GM19238 (cell line): ENCODE results near the gene RPTOR.
"Not testable (repeated sequence)": the region's sequence is repeated elsewhere in the genome, so short reads cannot be mapped to it uniquely, and the experiment has no call there.

Experiments
- DNase-seq: peaks from one replicate; pipeline ENCODE4 v3.0.0; 2011; ENCODE audit warnings: low spot score; ENCODE audit not compliant: insufficient read length

RPTOR gene

DNA sequence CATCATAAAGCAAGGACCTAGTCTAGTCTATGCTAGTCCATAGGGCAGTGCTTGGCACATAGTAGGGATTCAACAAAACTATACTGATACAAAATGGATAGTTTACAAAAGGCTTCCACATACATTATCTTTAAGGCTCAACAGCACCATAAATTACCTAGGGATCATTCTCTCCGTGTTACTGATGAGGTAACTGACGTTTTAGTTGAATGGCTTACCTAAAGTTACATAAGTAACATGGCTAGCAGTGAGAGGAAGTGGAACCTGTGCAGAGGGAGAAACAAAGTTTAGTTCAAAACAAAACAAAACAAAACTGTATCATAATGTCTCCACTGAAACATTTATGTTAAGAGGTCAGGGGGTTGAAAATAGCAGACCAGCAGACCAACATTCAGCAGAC lies 7.9 kb downstream of the RPTOR start:
- DNase-seq: no peak

DNA sequence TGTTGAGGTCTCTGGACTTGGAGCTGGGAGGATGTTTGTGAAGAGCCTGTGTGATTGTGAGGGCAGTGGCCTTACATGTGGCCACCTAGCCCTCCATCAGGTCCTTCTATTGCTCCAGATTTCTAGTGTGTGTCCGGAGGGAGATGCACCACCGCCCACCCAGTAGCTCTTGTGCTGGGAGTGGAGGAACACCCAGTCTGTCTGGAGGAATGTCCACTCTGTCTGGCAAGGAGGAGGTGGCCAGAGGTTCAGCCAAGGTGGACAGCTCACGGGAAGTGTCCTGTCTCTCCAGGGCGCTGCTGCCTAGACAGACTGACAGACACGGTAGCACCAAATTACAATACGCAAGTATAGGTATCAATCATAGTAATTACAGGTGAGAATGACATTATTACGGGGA lies 10.6 kb downstream of the RPTOR start:
- DNase-seq: no peak

DNA sequence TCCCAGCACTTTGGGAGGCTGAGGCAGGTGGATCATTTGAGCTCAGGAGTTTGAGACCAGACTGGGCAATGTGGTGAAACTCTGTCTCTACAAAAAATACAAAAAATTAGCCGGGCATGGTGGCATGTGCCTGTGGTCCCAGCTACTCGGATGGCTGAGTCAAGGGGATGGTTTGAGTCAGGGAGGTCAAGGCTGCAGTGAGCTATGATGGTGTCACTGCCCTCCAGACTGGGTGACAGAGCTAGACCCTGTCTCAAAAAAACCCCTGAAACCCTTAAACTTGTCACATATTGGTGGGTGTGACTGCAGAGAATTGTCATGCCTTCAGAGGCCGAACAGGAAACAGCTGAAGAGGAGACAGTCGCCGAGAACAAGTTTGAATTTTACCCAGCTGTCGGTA lies 13.4 kb downstream of the RPTOR start:
- DNase-seq: no peak

DNA sequence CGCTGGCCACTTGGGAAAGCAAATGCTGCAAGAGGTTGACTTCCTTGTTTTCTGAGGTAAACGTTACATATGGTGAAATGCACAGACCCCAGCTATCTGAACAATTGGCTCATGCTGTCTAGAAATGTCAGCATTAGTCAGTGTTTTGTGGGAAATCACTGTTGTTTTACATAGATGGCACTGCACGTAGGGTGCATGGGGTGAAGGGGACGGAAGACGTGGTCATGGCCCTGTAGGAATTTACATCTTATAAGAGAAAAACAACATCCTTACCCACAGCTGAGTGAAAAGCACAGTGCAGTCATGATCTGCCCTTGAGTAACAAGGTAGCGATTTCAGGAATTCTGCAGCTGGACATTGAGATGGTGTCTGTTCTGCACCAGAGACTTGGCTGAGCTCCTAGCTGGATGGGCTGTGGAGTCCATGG lies 15.2 kb downstream of the RPTOR start:
- DNase-seq: no peak

DNA sequence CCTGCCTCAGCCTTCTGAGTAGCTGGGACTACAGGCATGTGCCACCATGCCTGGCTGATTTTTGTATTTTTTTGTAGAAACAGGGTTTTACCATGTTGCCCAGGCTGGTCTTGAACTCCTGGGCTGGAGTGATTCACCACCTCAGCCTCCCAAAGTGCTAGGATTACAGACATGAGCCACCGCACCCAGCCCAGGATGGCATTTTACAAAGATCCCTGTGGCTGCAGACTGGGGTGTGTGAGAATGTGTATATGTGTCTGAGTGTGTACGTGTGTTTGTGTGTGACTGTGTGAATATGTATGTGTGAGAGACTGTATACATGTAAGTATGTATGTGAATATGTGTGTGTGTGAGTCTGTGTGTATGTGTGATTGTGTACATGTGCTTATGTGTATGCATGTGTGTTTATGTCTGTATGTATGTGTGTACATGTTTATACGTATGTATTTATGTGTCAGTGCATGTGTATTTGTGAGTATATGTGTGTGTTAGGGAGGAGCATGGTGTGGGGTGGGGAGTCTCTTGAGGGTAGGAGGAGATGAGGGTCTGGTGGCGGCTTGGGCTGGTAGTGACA lies 17.0 kb downstream of the RPTOR start:
- DNase-seq: no peak

DNA sequence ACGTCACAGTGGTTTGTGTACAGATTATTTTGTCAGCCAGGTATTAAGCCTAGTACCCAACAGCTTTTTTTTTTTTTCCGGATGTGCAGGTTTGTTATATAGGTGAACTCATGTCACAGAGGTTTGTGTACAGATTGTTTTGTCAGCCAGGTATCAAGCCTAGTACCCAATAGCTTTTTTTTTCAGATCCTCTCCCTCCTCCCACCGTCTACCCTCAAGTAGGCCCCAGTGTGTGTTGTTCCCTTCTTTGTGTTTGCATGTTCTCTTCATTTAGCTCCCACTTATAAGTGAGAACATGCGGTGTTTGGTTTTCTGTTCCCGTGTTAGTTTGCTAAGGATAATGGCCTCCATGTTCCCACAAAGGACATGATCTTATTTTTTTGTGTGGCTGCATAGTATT lies 19.9 kb downstream of the RPTOR start:
- no peak for DNase-seq

DNA sequence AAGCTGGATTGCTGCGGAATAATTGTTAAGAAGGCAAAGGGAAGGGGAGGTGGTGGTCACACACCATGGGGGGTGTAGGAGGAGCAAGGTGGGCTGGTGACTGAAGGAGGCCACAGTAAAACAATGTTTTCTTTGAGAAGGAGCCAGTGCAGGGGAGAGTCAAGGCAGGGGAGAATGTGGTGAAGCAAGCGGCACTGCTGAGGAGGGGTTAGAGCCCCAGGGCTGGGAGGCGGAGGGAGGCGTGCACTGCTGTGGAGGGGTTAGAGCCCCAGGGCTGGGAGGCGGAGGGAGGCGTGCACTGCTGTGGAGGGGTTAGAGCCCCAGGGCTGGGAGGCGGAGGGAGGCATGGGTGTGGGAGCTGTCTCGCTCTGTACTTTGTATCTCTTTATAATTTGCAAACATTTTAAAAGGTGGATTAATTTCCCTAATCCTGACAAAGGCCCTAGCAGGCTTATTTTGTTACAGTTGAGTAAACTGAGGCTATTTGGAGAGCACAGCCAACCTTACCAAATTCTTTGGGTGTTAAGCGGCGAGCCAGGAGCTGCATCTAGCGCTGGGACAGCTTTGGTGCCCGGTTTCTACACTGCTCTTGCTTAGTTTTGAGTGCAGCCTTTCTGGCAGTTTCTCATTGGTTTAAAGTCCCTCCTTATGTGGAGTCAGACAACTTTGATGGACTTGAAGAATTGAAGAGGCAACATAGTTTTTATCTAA lies 20.9 kb downstream of the RPTOR start:
- no peak for DNase-seq

DNA sequence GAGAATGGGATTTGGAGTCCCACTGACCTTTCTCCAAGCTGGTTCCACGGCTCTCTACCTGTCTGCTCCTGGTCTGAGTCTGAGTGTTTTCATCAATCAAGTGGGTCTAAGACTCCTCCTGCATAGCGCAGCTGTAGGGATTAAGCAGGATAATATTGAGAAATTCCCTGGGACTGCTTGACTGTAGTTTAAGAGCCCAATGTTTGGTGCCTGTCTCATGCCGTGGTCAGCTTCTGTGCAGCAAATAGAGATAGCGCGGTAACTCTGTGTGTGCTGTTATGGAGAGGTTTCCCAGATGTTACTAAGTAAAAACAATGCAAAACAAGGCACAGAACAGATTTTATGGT lies 21.4 kb downstream of the RPTOR start:
- DNase-seq: no peak

DNA sequence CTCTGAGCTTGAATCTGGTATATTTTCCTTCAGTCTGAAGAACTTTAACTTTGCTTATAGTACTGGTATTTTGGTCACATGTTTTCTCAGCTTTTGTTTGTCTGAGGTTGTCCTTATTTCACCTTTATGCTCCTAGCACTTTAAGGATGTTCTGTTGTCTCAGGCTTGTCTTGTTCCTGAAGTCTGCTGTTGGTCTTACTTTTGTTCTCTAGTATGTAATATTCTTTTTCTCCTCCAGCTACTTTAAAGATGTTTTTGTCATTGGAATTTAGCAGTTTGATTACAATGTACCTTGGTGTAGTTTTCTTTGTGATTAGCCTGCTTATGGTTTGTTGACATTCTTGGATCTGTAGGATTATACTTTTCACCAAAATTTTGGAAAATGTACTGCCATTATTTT lies 23.6 kb downstream of the RPTOR start:
- DNase-seq: no peak

DNA sequence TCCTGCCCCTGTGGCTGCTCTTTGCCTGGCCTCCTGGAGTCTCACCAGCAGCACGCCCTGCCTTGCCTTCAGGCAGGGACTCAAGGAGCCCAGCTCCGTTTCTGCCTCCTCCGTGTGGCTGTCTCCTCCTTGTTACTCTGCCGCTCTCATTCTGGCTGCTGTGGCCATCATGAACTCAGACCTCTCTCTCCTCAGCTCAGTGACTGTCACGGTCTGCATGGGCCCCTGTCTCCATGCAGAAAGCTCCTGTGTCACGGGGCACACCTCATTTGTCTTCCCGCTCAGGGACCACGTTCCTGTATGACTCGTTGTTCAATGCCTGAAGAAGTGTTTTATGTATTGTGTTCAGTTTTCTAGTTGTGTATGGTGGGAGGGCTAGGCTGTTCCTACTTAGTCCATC lies 25.3 kb downstream of the RPTOR start:
- no peak for DNase-seq

DNA sequence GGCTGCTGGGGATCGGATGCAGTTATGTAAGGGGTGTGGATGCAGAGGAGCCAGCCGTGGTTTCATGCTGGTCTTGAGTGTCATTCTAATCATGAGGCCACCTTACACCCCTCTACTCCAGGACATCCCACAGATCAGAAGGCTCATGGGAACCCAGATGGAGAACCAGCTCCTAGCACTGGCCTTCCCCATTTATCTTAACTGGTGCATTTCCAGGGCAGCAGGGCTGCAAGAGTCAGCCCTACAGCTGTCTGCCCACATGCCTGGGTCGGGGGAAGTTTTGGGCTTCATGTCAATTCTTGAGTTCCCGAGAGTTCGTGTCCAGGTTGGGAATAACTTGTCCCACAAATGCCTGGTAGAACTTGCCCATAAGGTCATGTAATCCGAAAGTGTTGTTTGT lies 29.1 kb downstream of the RPTOR start:
- DNase-seq: no peak

DNA sequence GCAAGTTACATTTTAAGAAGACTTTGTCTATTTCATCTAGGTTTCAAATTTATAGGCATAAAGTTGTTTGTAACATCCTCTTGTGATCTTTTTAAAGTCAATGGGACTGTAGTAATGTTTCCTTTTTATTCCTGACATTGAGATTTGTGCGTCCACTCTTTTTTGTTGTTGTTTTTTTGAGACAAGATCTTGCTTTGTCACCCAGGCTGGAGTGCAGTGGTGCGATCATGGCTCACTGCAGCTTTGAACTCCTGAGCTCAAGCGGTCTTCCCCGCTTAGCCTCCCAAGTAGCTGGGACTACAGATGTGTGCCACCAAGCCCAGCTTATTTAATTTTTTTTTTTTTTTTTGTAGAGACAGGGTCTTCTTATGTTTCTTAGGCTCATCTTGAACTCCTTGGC lies 29.9 kb downstream of the RPTOR start:
- DNase-seq: no peak

DNA sequence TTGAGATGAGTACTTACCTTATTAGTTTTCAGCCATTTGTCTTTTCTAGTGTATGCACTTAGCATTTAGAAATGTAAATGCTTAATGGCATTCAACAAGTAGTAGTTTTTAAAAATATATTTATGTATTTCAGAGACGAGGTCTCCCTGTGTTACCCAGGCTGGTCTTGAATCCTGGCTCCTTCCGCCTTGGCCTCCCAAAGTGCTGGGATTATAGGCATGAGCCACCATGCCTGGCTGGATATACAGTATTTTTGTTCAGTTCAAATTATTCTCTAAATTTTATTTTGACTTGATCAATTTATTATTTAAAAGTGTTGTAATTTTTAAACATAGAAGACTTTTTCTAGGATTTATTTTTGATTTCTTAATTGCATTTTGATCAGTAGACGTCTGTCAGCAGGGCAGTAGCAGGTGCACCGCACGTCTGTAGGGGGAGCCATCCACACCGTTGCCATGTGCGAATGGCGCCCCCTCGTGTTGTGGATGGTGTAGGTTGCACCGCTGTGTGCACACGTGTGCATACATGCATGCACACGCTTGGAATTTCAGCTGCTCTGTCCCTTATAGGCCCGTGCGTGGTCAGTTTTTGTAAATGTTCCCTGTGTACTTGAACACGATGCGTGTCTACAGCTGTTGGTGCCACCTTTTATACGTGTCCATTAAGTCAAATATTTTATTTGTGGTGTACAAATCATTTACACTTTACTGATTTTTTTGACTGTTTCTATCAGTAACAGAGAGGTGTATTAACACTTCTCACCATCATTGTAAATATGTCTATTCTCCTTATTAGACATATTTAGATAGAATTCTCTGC lies 30.6 kb downstream of the RPTOR start:
- peak; percentile 78 for DNase-seq

DNA sequence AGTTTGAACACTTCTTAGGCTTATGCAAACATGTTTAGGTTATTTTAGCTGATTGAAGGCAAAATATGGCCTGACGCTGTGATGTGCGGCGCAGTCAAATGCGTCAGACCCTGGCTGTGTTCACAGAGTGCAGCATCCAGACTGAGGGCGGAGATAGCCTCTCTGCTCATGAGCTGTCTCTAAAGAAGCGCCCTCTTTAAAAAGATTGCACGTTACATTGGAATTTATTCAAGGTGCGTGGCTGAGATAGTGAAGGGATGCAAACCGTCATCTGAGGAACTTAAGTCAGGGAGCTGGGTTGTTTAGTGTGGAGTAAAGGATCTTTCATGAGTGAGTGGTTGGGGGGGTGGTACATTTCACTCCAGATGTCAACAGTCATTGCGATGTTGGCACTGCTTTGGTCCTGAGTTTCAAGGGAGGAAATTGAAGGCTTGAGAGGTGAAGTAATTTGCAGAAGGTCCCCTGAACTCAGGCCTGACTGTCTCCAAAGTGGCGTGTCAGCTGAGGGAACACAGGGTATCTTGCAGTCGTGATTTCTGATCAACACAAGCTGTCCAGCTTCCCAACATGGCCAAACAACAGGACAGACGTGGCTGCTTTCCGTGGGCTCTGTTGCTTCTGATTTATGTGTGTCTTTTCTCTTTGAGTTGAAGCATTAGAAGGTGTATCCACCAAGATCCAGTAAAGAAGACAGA lies 33.4 kb downstream of the RPTOR start:
- DNase-seq: no peak

DNA sequence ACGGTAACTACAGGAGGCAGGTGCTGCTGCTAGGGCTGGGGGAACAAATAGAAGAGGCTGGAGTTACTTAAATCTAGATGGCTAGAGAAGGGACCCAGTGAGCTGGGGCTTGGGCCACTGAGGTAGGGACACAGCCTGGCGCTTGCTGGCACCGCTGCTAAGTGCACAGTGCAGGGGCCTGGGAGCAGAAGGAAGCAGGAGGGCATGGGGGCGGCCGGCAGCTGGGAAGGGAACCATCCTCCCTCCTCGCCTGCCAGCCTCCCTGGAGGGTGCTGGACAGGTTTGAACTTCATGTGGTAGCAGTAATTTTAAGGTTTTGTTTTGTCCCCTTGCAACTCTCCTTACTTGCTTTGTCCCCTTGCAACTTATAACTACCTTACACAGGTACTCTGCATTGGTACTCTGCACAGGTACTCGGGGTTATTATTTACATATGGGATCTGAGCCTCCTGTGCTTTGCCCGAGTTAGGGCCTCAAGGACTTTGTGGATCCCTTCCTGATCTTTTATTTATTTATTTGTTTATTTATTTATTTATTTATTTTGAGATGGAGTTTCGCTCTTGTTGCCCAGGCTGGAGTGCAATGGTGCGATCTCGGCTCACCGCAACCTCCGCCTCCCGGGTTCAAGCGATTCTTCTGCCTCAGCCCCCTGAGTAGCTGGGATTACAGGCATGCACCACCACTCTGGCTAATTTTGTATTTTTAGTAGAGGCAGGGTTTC lies 34.2 kb downstream of the RPTOR start:
- not testable (repeated sequence) for DNase-seq

DNA sequence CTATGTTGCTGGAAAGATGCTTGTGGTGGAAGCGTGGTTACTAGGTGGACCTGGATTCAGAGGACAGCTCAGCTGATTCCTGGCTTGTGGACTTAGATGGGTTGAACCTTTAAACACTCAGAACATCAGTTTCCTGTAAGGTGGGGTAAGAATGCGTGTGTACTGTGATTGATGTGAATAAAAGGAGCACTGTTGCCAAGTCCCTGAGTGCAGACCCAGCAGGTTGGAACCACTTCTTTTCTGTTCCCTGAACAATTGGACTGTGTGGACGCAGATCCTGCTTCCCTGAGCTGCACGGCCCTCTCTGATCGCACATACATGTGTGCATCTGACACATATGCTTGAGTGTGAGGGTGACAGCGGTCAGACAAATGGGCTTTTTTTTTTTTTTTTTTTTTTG lies 37.5 kb downstream of the RPTOR start:
- no peak for DNase-seq

DNA sequence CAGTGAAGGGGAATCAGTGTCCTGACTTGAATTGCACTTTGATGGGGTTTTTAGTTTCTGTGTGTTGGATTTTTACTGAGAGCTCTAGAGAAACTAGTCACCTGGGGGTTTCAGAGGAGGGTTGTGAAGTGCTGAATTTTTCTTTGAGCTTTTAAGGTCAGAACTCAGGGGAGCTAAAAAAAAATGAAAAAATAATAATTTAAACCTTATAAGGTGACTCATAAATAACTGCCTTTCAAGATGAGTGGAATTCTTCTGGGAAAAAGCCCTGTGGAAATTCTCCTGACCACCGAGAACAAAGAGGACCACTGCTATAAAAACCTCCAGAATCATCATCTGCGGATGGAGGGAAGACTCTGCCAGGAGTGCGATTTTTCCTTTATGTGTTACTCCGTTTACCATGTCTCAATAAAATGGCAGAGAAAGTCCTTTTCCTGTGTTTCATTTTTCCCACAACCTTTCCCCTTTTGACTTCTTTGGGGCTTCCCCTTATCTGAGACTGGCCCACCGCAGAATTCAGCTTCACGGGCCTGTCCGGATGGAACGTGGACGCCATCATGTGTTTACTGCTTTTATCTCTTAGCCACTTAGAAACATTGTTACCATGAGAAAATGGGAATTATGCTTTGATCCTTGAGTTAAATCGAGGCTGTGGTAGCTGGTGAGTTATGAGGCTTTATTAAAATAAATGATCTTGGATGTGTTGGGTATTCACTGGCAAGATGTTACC lies 39.7 kb downstream of the RPTOR start:
- no peak for DNase-seq

DNA sequence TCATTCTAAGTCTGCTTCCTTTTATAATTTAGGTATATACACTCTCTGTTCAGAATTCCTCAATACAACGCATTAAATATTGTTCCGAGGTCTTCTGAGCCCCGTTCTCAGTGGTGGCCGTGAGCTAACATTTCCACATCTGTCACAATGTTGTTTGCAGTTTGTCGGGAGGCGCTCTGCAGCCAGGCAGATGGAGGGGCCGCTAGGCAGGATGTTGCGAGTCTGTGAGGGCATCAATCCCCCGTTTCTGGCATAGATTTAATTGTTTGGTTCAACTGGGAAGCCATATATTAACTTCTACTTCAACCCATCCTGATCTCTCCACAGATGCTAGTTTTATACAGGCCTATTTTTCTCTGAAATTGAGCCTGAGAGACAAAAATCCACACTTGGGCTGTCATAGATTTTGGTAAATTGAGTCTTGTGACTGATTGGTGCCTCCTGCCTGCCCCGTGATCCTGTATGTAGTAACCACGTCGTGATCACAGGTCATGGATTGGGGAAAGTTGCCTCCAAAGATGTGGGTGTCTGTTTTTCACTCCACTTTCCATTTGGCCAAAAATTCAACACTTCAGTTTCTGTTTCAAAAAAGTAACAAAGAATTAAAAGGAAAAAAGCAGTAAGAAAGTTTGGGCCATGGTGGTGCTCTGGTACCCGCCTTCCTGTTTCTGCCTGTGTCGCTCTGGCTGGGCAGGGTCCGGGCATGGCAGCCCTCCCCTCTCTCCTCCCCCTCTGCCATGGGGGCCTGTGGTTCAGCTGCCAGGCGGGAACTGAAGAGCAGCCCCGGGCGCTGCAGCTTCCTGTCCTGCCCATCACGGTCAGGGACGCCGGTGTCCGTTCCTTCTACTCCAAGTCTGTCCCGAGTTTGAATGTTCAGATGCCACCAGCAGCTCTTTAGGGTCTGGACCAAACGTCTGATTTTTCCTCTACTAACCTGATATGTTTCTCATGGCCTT lies 41.5 kb downstream of the RPTOR start:
- DNase-seq: no peak

DNA sequence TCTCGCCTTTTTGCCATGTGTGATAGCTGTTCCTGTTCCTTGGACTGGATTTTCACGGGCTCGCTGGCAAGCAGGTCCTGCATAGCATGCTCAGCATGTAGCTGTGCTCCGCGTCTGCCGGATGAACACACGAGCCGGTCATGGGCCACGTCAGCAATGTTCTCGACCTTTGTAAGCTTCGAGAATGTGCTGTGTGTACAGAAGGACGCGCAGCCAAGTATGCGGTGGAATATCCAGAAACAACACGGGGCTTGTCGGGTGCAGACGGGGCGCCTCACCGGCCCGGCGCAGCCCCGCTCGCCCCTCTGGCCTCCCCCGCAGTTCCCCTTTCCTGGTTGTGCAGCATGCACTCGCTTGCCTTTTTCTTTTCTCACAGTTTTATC lies 42.2 kb downstream of the RPTOR start:
- no peak for DNase-seq
